K562 (cell line): ENCODE measurements around the gene KCTD16. TPM values are rescaled to one million over a fixed set of nuclear protein-coding genes. Genes with fewer than 3 reads are reported as not detected.

Experiments
- ATAC-seq: fragments of 200-7000 bp; cut with Tn5 transposase; 3 replicates; pipeline ENCODE4 v1.9.1; 2020; ENCODE audit warnings: moderate library complexity
- BruUV-seq: library from RNA; stranded (reverse); fragments of 400-500 nt; replicated peaks from 2 replicates; lab custom pipeline; 2021; lab: Mats Ljungman, UMichigan
- CTCF ChIA-PET: fragments of 300-600 bp; formaldehyde crosslinking; extraction: SDS; loops from one replicate; lab custom pipeline; 2021; ENCODE audit warnings: low intra/inter-chr PET ratio; lab: Yijun Ruan, JAX
- POLR2A ChIA-PET: fragments of 300-600, 350-650 bp; sonication (Branson Sonifier 250); formaldehyde crosslinking; extraction: SDS; loops from one replicate; lab custom pipeline; 2021; ENCODE audit warnings: antibody characterized with exemption, inconsistent platforms; lab: Yijun Ruan, JAX
- DNase-seq, 4 experiments: peaks; one replicate each; pipeline versions ENCODE4 v3.0.0 to v3.0.0-alpha.2; 2011 to 2018; ENCODE audit warnings: low spot score in 3 of 4, mixed read lengths in 3 of 4; ENCODE audit errors: extremely low read depth in 1 of 4
- FAIRE-seq: peaks from 2 replicates; lab custom pipeline; 2011; peaks lifted over from hg19 to GRCh38; lab: Jason Lieb, UNC
- H2AFZ ChIP-seq: 2 replicates; pipeline ENCODE4 v1.6.0; 2011; ENCODE audit warnings: low read depth, low read length, control low read depth, inconsistent platforms
- H3K27ac ChIP-seq: fragments of 200-600 bp; 3 replicates; pipeline ENCODE4 v1.8.0; 2011; ENCODE audit warnings: low read depth, mild to moderate bottlenecking, control low read depth, inconsistent platforms, low read length, moderate library complexity, mixed read lengths; ENCODE audit errors: extremely low read depth
- H3K27me3 ChIP-seq, 2 experiments: fragments of 300-600 bp in 1 of 2; 2 replicates in 1 of 2; 3 replicates in 1 of 2; pipeline versions ENCODE4 v1.6.0 to v1.8.0; 2011; ENCODE audit warnings: inconsistent platforms in 2 of 2, low read length in 2 of 2, mild to moderate bottlenecking in 1 of 2, mixed read lengths in 1 of 2, moderate library complexity in 1 of 2; ENCODE audit not compliant: control insufficient read depth in 2 of 2, insufficient read depth in 2 of 2
- H3K36me3 ChIP-seq: fragments of 300-600 bp; 3 replicates; pipeline ENCODE4 v1.8.0; 2011; ENCODE audit warnings: mild to moderate bottlenecking, low read length, inconsistent platforms; ENCODE audit not compliant: control insufficient read depth, insufficient read depth
- H3K4me1 ChIP-seq, 2 experiments: fragments of 200-600 bp in 1 of 2; replicated peaks in 1 of 2; 2 replicates in 1 of 2; 3 replicates in 1 of 2; pipeline versions ENCODE4 v1.5.1 to v1.8.0; 2011; ENCODE audit warnings: inconsistent platforms in 2 of 2, low read length in 2 of 2, mild to moderate bottlenecking in 1 of 2, mixed read lengths in 1 of 2, moderate library complexity in 1 of 2; ENCODE audit not compliant: control insufficient read depth in 2 of 2, insufficient read depth in 2 of 2
- H3K4me2 ChIP-seq: 2 replicates; pipeline ENCODE4 v1.6.1; 2011; ENCODE audit warnings: low read length, control low read depth, inconsistent platforms, mixed read lengths; ENCODE audit not compliant: insufficient read depth
- H3K4me3 ChIP-seq: fragments of 200-600 bp; sonication (generic), shearing (Covaris generic); 2 replicates; pipeline ENCODE4 v1.5.1; 2016; ENCODE audit warnings: control low read depth, inconsistent platforms
- H3K79me2 ChIP-seq: fragments of 200-600 bp; 3 replicates; pipeline ENCODE4 v1.8.0; 2011; ENCODE audit warnings: low read length, inconsistent platforms; ENCODE audit not compliant: control insufficient read depth, insufficient read depth
- H3K9ac ChIP-seq, 2 experiments: 2 replicates each; pipeline versions ENCODE4 v1.6.0 to v1.6.1; 2011; ENCODE audit warnings: low read depth in 2 of 2, low read length in 2 of 2, control low read depth in 1 of 2, inconsistent platforms in 1 of 2, mild to moderate bottlenecking in 1 of 2, mixed read lengths in 1 of 2; ENCODE audit not compliant: insufficient read depth in 1 of 2
- H3K9me1 ChIP-seq: one replicate; pipeline ENCODE4 v1.6.0; 2011; ENCODE audit warnings: inconsistent platforms, mild to moderate bottlenecking, low read length, moderate library complexity; ENCODE audit not compliant: control insufficient read depth, insufficient read depth
- H3K9me3 ChIP-seq: replicated peaks from 2 replicates; pipeline ENCODE4 v1.5.1; 2011; ENCODE audit warnings: low read depth, low read length, inconsistent platforms; ENCODE audit not compliant: control insufficient read depth, insufficient read depth
- H4K20me1 ChIP-seq: replicated peaks from 2 replicates; pipeline ENCODE4 v1.6.1; 2011; ENCODE audit warnings: low read length, inconsistent platforms, mixed read lengths; ENCODE audit not compliant: control insufficient read depth, insufficient read depth
- BCL6 ChIP-seq: fragments of 250-450 bp; sonication (Bioruptor Pico); IDR thresholded peaks from 2 replicates; pipeline ENCODE4 v1.4.0; 2020
- CBX3 ChIP-seq, 2 experiments: IDR thresholded peaks; 1 replicate in 1 of 2; 2 replicates in 1 of 2; pipeline ENCODE4 v1.6.1; 2012; ENCODE audit warnings: inconsistent platforms in 2 of 2, low read length in 2 of 2, borderline replicate concordance in 1 of 2, control low read depth in 1 of 2
- CHD1 ChIP-seq: fragments of 200-600 bp; sonication (generic); IDR thresholded peaks from one replicate; pipeline ENCODE4 v1.6.1; 2012; ENCODE audit warnings: mild to moderate bottlenecking, moderate library complexity, low read length, inconsistent platforms
- DEAF1 ChIP-seq: fragments of 450-650 bp; formaldehyde crosslinking; IDR thresholded peaks from 2 replicates; pipeline ENCODE4 v1.4.0; 2020; ENCODE audit warnings: mild to moderate bottlenecking, moderate library complexity
- ERF ChIP-seq: fragments of 450-650 bp; formaldehyde crosslinking; IDR thresholded peaks from 2 replicates; pipeline ENCODE4 v1.4.0; 2020; ENCODE audit warnings: mild to moderate bottlenecking, mixed read lengths
- EWSR1 ChIP-seq: fragments of 450-650 bp; IDR thresholded peaks from 2 replicates; pipeline ENCODE4 v1.6.1; 2018; ENCODE audit warnings: borderline replicate concordance, mild to moderate bottlenecking, low read depth, moderate library complexity; ENCODE audit not compliant: partially characterized antibody
- GABPB2 ChIP-seq: fragments of 250-450 bp; sonication (Bioruptor Pico); conservative IDR thresholded peaks from 2 replicates; pipeline ENCODE4 v1.5.1; 2021; ENCODE audit warnings: mild to moderate bottlenecking
- MAFF ChIP-seq: IDR thresholded peaks from 2 replicates; pipeline ENCODE4 v1.6.1; 2012; ENCODE audit warnings: low read length, improper control_type of control experiment
- MAX ChIP-seq: sonication (generic); formaldehyde crosslinking; IDR thresholded peaks from 2 replicates; pipeline ENCODE4 v1.9.0; 2022; ENCODE audit warnings: mild to moderate bottlenecking, missing genetic modification reagents
- MYNN ChIP-seq, 2 experiments: sonication (generic); formaldehyde crosslinking in 1 of 2; IDR thresholded peaks; 2 replicates each; pipeline versions ENCODE4 v1.5.0 to v1.6.1; 2016 to 2020; ENCODE audit warnings: antibody characterized with exemption in 1 of 2, missing genetic modification reagents in 1 of 2
- PTTG1 ChIP-seq: fragments of 450-650 bp; IDR thresholded peaks from 2 replicates; pipeline ENCODE4 v1.6.1; 2016; ENCODE audit warnings: low read depth, mild to moderate bottlenecking, missing genetic modification characterization, missing compliant biosample characterization
- SIN3A ChIP-seq, 2 experiments: fragments of 150-350 bp in 1 of 2; IDR thresholded peaks; 2 replicates each; pipeline ENCODE4 v1.6.1; 2011 to 2016; ENCODE audit warnings: borderline replicate concordance in 2 of 2, low read depth in 2 of 2, low read length in 2 of 2, mild to moderate bottlenecking in 2 of 2, moderate library complexity in 2 of 2; ENCODE audit not compliant: control insufficient read depth in 1 of 2
- ZNF165 ChIP-seq: fragments of 250-450 bp; sonication (Bioruptor Pico); IDR thresholded peaks from 2 replicates; pipeline ENCODE4 v1.4.0; 2020; ENCODE audit warnings: borderline replicate concordance
- ZNF24 ChIP-seq: fragments of 450-650 bp; IDR thresholded peaks from 2 replicates; pipeline ENCODE4 v1.6.1; 2016
- ZNF274 ChIP-seq: IDR thresholded peaks from 2 replicates; pipeline ENCODE4 v1.6.1; 2011; ENCODE audit warnings: low read depth, mild to moderate bottlenecking, low read length, moderate library complexity, borderline replicate concordance
- WGBS: fragments of 100-300 bp; shearing (Covaris generic); methylation state at CpG from one replicate; pipeline ENCODE4 v1.1.6; 2016; ENCODE audit warnings: low coverage, mixed read lengths; ENCODE audit not compliant: insufficient coverage; ENCODE audit errors: missing lambda C conversion rate; 5-methylcytosine and 5-hydroxymethylcytosine counted together
- in situ Hi-C: fragments of 300-500 bp; cut with MboI; formaldehyde crosslinking; loops from 4 replicates; pipeline ENCODE4 v1.15.0; 2018; ENCODE audit warnings: inconsistent platforms, mixed read lengths
- intact Hi-C: fragments of 100-400 bp; cut with micrococcal nuclease; formaldehyde crosslinking; loops from 2 replicates; pipeline ENCODE4 v1.14.2; 2022
- polyA plus RNA-seq, 8 experiments: library from polyadenylated mRNA; depleted of rRNA in 4 of 8; stranded (reverse) in 5 of 8; unstranded in 3 of 8; fragments of >200 nt; fragmentation: Nextera tagmentation in 2 of 8; fragmentation: Illumina TruSeq in 1 of 8; extraction: Ambion mirVana in 2 of 8; extraction: Trizol in 1 of 8; gene quantifications; 2 replicates each; pipeline versions ENCODE4 v1.2.1 to v1.2.3, GENCODE V29; 2011 to 2014; ENCODE audit warnings: inconsistent platforms in 1 of 8, missing spikeins in 1 of 8
- total RNA-seq, 7 experiments: library from RNA; depleted of rRNA in 6 of 7; stranded (reverse); fragments of >200 nt in 6 of 7; fragmentation: Illumina TruSeq in 2 of 7; extraction: Trizol in 2 of 7; gene quantifications; 2 replicates each; pipeline versions ENCODE4 v1.2.1 to v1.2.3, GENCODE V29; 2011 to 2021; ENCODE audit warnings: low replicate concordance in 1 of 7

The KCTD16 gene
- total and polyA plus RNA-seq, 9 of the 15 experiments (the other 6 are each of a cell fraction or from before 2014, with no cell fraction given) = 0.04 TPM; not detected in 8

- Histone ChIP-seq H3K79me2 (no peaks in the 10 kb centered on the region), H3K9me3 (no peaks in the 10 kb centered on the region), H3K36me3 (no peaks in the 10 kb centered on the region), H4K20me1 (no peaks in the 10 kb centered on the region), H2AFZ (no peak overlapping the region), H3K4me1 (no peaks in the 10 kb centered on the region), H3K4me2 (no peak overlapping the region), H3K9me1 (no peaks in the 10 kb centered on the region), H3K9ac (no peak overlapping the region), H3K27ac (no peak overlapping the region), H3K27me3 (no peaks in the 10 kb centered on the region), H3K4me3 (no peak overlapping the region)
- in situ Hi-C loops = no loop called here
- intact Hi-C loops = no loop called here
- TF ChIP-seq BCL6 (CRISPR knock-in tag) (no peak), ZNF165 (no peak), GABPB2 (no peak), ZNF24 (no peak), PTTG1 (tag) (no peak), EWSR1 (no peak), MYNN (IDR thresholded peaks at IDR 0.05) (no peak), MYNN (CRISPR knock-in tag; IDR thresholded peaks at IDR 0.05) (no peak), MAX (CRISPR knock-in tag) (no peak), CBX3 (IDR thresholded peaks at IDR 0.05; ENCODE audit: borderline replicate concordance in 1 of 2, low read length in 2 of 2) (no peak), MAFF (no peak), ERF (CRISPR knock-in tag) (no peak), CHD1 (no peak), ZNF274 (no peak), DEAF1 (no peak), SIN3A (IDR thresholded peaks at IDR 0.05; ENCODE audit: borderline replicate concordance in 2 of 2, control insufficient read depth in 1 of 2, low read depth in 2 of 2, low read length in 2 of 2) (no peak)
- ATAC-seq = no peak
- DNase-seq = no peak
- WGBS = 0% methylated on average over 1 of the region's 1 CpG
- POLR2A ChIA-PET = no interaction called here
- FAIRE-seq = no peak
- BruUV-seq = no TSS peak
- CTCF ChIA-PET = no interaction called here
Observed at GRCh38 chr5:144428326-144428725, 257.7 kb downstream of the KCTD16 start.
